ENCODE data around the gene PCSK2.

GRCh38 chr20:17491488-17491887 is 264.6 kb downstream of the PCSK2 start:
- TF ChIP-seq, protein P1, sequence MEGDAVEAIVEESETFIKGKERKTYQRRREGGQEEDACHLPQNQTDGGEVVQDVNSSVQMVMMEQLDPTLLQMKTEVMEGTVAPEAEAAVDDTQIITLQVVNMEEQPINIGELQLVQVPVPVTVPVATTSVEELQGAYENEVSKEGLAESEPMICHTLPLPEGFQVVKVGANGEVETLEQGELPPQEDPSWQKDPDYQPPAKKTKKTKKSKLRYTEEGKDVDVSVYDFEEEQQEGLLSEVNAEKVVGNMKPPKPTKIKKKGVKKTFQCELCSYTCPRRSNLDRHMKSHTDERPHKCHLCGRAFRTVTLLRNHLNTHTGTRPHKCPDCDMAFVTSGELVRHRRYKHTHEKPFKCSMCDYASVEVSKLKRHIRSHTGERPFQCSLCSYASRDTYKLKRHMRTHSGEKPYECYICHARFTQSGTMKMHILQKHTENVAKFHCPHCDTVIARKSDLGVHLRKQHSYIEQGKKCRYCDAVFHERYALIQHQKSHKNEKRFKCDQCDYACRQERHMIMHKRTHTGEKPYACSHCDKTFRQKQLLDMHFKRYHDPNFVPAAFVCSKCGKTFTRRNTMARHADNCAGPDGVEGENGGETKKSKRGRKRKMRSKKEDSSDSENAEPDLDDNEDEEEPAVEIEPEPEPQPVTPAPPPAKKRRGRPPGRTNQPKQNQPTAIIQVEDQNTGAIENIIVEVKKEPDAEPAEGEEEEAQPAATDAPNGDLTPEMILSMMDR (IDR thresholded peaks at IDR 0.05; ENCODE audit: control extremely low read depth in 1 of 3, insufficient read depth in 1 of 3, low read depth in 1 of 3, low read length in 3 of 3) = no peak
- no peak for TF ChIP-seq RAD21 (IDR thresholded peaks at IDR 0.05 in 1 of 2, conservative IDR thresholded peaks at IDR 0.05 in 1 of 2; ENCODE audit: low read depth in 2 of 2, low read length in 2 of 2)
- TF ChIP-seq CHD1 (IDR thresholded peaks at IDR 0.05; ENCODE audit: low read depth, low read length) = no peak
- TF ChIP-seq JUN (IDR thresholded peaks at IDR 0.05; ENCODE audit: low read depth, low read length) = no peak
- TF ChIP-seq, protein P2, sequence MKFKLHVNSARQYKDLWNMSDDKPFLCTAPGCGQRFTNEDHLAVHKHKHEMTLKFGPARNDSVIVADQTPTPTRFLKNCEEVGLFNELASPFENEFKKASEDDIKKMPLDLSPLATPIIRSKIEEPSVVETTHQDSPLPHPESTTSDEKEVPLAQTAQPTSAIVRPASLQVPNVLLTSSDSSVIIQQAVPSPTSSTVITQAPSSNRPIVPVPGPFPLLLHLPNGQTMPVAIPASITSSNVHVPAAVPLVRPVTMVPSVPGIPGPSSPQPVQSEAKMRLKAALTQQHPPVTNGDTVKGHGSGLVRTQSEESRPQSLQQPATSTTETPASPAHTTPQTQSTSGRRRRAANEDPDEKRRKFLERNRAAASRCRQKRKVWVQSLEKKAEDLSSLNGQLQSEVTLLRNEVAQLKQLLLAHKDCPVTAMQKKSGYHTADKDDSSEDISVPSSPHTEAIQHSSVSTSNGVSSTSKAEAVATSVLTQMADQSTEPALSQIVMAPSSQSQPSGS (IDR thresholded peaks at IDR 0.05; ENCODE audit: low read length) = no peak
- TF ChIP-seq EP300 (IDR thresholded peaks at IDR 0.05; ENCODE audit: borderline replicate concordance in 1 of 2, low read depth in 2 of 2, low read length in 2 of 2) = no peak
- no peak for TF ChIP-seq POLR2A (IDR thresholded peaks at IDR 0.05; ENCODE audit: control extremely low read depth in 1 of 2, low read depth in 2 of 2, low read length in 2 of 2)
- TF ChIP-seq ATF3 (IDR thresholded peaks at IDR 0.05; ENCODE audit: insufficient read depth, low read depth, low read length) = no peak
- TF ChIP-seq POLR2AphosphoS5 (IDR thresholded peaks at IDR 0.05; ENCODE audit: low read depth, low read length) = no peak
- TF ChIP-seq NANOG (IDR thresholded peaks at IDR 0.05; ENCODE audit: insufficient read depth, low read depth, low read length, poor library complexity, severe bottlenecking) = no peak
- TF ChIP-seq CBX8 (IDR thresholded peaks at IDR 0.05; ENCODE audit: borderline replicate concordance, low read depth, low read length) = no peak
- no peak for TF ChIP-seq SP1 (IDR thresholded peaks at IDR 0.05; ENCODE audit: low read depth, low read length)

Data from H1 (cell line).